NCI-H446 (cell line): Measurements from ENCODE around the gene ESPL1.
"Not testable (repeated sequence)": the region's sequence is repeated elsewhere in the genome, so short reads cannot be mapped to it uniquely, and the experiment has no call there.

Source experiments
- DNase-seq, 2 experiments: peaks; one replicate each; lab custom pipeline; 2025; lab: John Stamatoyannopoulos, UW

The ESPL1 gene

GRCh38 chr12:53299101-53299453 lies 31.0 kb downstream of the ESPL1 start:
- no peak for DNase-seq

DNA sequence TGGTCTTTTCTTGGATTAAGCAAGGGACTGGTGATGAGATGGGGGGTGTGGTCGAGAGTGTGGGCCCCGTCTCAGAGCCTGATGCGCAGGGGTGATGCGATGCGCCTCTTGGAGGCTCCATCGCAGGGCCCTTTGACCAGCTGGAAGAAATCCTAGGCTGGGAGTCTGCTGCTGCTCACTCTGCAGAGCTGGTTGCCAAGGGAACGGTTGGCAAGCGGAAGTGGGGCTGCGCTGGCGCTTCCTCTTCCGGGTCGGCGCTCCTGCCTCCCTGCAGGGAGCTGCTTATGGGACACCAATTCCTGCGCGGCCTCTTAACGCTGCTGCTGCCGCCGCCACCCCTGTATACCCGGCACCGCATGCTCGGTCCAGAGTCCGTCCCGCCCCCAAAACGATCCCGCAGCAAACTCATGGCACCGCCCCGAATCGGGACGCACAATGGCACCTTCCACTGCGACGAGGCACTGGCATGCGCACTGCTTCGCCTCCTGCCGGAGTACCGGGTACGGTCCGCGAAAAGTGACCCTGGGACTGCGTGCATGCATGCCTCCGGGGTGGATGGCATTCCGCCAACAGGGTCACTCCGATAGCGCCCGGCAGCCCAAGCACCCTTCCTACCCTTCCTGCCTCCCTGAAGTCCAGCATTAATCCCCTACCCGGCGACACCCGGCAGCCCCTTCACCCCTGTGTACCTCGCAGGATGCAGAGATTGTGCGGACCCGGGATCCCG lies 31.5 kb downstream of the ESPL1 start, which contains the start of gene MYG1:
MYG1 (plus strand) TSS at position 242 of the 727 bp plus-strand sequence; CDS start at position 285, 43 bp downstream.
- peak; percentile 61 to 88 for DNase-seq

DNA sequence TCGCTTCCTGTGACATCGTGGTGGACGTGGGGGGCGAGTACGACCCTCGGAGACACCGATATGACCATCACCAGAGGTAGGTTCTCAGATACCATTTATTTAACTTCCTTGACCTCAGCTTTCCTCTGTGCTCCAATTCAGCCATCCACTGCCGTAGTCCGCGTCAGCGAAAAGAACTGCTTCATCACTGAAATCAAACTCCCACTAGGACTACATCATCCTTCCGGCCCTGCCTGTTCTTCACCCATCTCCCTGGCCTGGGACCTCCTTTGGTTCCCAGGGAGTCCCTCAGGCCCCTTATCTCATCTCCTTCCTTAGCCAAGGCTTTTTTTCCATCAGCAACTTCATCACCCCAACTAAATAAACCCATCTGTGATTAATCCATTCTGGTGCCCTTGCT lies 32.1 kb downstream of the ESPL1 start:
- no peak for DNase-seq

- no peak for DNase-seq
Measured at GRCh38 chr12:53302903-53303302, 34.8 kb downstream of the ESPL1 start.

- DNase-seq, result no peak
Measured at GRCh38 chr12:53306826-53307225, 38.7 kb downstream of the ESPL1 start.

DNA sequence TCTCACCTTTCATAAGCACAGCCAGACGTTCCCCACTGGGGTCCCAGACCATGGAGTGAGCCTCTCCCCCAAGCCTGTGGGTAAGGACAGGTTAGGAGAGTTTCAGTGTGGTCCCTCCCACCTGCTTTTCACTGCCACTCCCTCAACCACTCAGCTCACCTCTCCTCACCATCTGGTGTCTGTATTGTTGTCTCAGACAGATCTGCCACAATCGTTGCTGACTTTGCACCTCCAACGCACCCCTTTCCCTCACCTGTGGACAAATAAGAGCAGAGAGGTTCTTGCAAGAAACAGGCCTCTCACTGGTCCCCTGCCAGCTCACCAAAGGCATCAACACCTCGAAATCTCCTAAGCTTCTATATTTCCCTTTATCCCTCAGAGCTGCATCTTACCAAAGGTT lies 40.2 kb downstream of the ESPL1 start:
- DNase-seq, result no peak

- DNase-seq, result no peak
Measured at GRCh38 chr12:53313996-53314395, 45.9 kb downstream of the ESPL1 start.

DNA sequence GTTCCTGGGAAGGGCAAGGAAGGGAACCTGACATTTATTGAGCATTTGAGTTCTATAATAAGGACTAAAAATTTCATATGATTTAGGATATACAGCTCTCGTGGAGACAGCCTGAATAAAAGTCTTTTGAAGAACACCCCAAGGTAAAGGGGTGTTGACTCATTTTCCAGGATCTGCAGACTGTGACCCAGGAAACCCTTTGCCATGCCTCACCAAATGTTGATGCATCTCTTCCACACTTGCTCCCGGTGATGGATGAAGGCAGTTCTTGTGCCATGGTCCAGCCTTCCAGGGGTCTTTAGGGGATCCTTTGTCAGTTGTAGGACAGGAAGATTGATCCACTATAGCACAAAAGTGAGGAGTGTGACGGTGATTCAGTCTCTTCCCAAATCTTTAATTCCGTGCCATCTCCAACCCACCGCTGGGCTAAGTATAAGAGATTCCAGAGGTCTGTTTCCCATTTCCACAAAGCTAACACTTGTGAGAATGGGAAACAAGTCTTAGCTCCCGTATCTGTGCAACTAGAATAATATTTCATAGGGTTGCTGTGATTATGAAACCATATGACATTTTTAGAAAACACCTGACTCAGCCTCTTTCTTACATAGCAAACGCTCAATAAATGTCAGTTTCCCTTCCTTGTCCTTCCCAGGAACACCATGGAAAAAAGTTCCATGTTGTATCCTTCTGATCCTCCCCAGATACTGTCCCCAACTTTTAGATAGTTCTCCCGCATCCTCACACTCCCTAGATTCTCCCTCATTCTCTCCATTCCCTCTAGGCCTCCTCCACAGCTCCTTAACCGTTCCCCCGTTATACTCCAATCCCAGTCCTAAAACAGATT lies 52.5 kb downstream of the ESPL1 start:
- DNase-seq, result no peak

- DNase-seq, result no peak
Measured at GRCh38 chr12:53324113-53324778, 56.1 kb downstream of the ESPL1 start.

- DNase-seq, result peak; percentile 46 to 86
Measured at GRCh38 chr12:53324779-53325510, 56.8 kb downstream of the ESPL1 start.

DNA sequence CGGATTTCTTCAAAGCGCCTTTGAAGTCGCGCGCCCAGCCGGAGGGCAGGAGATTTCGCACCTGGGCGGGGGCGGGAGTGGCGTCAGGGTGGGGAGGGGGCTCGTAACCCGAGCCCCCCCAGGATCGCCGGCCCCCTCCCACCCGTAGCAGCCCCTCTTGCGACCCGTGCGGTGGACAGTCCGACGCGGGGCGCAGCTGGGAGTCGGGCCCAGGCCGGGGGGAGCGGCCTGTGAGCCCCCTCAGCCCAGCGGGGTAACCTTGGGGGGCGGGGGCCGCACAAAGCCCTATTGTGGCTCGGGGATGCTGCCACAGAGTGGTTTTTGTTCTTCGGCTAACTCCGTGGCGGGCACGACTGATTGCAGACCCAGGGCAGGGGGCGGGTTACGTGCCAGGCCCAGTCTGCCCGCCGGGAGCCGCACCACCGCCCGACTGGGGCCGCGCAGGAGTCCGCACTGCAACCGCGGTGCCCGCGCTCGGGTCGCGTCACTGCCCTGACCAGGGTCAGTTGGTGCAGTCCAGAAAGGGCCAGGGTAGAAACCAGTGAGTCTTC lies 57.5 kb downstream of the ESPL1 start:
- no peak for DNase-seq

DNA sequence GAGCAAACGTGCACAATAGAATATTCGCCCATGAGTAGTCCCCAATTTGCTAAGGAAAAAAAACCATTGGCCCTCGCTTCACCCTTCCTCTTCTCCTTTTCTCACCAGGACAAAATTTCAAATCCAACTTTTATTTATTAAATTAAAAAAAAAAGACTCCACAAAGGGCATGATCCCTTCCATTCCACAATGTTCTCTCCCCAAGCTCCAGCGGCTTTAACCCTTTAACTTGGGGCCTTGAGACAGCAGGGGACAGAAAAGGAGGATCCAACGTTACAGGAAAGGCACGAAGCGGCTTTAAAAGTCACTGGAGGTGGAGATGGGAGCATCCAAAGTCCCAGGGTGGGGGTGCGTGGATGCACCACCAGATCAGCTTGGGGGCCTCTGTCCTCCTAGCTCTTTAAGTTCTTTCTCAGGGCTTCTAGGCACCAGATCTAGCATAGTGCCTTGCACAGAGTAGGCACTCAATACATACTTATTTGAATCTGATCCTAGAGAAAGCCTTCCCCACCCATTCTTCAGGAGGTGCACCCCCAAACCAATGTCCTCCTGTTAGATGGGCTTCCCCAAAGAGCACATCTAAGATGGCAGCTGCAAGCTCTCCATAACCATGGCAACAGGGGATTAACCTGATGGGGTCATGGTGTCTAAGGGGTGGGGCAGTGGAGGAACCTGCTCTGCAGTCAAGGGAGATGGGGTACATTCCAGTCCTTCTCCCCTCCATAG lies 58.5 kb downstream of the ESPL1 start:
- no peak for DNase-seq

GRCh38 chr12:53327435-53328042 lies 59.4 kb downstream of the ESPL1 start:
- no peak for DNase-seq

DNA sequence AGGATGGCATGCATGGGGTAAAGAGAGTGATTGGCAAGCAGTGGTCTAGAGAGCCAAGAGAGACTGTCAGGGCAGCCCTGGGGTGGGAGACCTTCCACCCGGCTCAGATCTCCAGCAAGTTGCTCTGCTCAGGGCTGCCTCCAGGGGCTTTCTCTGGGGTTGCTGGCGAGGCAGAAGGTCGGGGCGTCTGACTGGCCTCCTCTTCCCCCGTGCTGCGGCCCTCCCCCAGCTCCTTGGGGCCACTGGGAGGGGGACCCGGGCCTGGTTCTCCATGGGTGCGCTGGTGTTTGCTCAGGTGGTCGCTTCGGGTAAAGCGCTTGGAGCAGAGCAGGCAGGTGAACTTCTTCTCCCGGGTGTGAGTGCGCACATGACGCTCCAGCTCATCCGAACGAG lies 59.9 kb downstream of the ESPL1 start:
- DNase-seq, result no peak

GRCh38 chr12:53330671-53331070 lies 62.6 kb downstream of the ESPL1 start:
- no peak for DNase-seq

DNA sequence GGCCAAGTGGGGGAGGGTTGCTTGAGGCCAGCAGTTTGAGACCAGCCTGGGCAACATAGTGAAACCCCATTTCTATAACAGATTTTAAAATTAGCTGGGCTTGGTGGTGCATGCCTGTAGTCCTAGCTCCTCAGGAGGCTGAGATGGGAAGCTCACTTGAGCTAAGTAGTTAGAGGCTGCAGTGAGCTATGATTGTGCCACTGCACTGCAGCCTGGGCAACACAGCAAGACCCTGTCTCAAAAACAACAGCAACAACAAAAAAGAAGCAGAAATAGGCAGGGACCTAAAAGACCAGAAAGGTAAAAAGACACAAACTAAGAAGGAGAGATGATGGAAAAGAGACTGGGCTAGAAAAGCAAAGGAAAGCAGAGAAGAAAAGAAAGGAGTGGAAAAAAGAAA lies 64.2 kb downstream of the ESPL1 start:
- not testable (repeated sequence) for DNase-seq

DNA sequence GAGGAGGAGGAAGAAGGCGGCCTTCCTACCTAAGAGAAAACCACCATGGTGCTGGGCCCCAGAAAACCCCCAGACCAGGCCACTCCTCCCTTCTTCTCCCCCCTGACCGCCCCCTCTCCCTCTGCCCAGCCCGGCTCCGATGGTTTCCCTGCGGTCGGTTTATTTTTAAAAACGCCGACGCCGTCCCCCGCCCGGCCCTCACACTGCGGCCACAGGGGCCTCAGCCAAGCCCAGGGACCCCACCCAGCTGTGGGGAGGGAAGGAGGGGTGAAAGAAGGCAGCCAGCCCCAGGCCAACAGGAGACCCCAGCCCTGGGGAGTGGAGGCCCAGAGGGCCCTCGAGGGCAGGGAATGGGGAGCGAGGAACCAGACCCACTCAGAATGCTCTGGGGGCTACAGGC lies 64.6 kb downstream of the ESPL1 start:
- no peak for DNase-seq

DNA sequence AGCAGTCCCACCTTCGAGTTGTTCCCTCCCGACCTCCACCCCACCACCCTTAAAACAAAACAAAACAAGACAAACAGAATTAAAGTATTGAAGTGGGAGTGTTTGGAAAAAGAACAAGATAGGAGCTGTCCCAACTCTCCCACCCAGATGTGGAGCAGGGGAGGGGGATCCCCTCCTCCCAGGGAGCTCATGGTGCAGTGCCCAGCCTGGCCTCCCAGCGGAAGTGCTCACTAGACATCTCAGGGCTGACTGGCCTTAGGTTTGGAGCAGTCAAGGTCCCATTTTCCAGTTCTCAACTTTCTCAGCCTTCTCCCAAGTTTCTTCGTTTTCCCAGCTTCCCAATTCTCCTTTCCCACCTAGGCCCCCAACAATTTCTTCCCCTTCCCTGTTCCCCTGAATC lies 65.2 kb downstream of the ESPL1 start:
- no peak for DNase-seq

DNA sequence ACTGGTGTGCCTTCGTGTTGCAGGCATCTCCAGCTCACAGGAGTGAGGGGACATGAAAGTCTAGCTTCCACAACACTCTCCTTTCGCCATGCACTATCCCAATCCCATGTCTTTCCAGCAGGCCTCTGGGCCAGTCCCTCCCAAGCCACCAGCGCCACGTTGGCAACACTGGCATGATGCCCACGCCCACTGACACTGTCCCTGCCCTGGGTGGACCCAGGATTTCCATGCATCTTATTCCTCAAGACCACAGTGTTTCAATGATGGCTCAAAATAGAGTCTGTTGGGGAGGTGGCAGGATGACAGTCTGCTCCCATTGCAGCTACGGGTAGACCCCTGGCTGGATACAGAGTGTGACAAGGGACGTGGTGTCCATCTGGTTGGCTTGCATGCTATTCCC lies 65.7 kb downstream of the ESPL1 start:
- DNase-seq, result no peak

DNA sequence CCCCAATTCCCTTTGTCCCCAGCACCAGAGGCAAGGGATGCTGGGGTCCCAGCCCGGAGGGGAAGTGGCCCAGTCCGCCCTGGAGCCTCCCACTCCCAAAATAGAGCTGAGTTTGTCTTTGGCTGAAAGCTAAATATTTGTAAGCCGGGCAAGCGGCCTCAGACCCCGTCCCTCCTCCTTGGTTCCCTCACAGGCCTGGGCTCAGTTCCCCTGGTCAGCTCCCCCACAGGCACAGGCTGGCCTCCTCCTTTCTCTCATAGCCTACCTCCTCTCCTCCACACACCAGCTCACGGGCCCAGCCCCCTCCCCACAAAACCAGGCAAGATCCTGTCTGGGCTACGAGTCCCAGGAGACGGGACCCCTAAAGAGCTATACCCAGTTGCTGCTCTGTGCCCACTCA lies 66.7 kb downstream of the ESPL1 start:
- DNase-seq, result no peak

DNA sequence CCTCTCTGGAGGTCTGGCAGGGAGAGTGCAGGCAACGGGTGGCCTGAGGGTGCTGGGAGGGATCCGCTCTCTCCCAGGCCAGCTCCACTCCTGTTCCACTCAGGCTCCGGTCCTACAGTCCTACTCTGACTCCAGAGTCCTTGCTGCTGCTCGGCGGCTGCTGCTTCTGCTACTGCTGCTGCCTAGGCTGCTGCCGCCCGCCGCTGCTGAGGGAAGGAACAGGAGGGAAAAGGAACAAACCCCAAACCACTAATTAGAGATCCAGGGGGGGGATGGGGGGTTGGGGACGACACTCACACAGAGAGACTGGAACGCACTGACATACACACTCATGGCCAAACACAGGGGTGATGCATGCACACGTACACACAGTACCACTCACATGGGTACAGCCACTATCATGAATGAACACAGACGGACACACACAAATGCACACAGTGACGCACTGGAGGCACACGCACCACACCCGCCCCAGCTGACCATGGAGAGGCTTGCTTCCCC lies 68.1 kb downstream of the ESPL1 start, which contains the start of gene SP7:
SP7 (minus strand) TSS at position 174 of the 501 bp plus-strand sequence. CDS start 708 bp downstream, outside the sequence.
- DNase-seq, result no peak
